ENCODE measurements around the gene SDCBP2.

GRCh38 chr20:1295276-1295930, 33.5 kb downstream of the SDCBP2 start:
- TF ChIP-seq POU6F1 (CRISPR knock-in tag; IDR thresholded peaks at IDR 0.05; ENCODE audit: borderline replicate concordance, low read depth) (no peak), ZNF70 (CRISPR knock-in tag; IDR thresholded peaks at IDR 0.05) (no peak), ARNTL (CRISPR knock-in tag; IDR thresholded peaks at IDR 0.05; ENCODE audit: borderline replicate concordance, low read depth) (no peak)
